AG04450 (cell line): Measurements from ENCODE around the gene SLC48A1. TPM values are rescaled to one million over a fixed set of nuclear protein-coding genes. Genes with fewer than 3 reads are reported as not detected.

ENCODE experiments used
- CTCF ChIA-PET: fragments of 300-600, 350-600 bp; formaldehyde crosslinking; extraction: SDS; loops from one replicate; lab custom pipeline; 2022; ENCODE audit warnings: antibody characterized with exemption, inconsistent platforms; lab: Charles Lee
- POLR2A ChIA-PET: fragments of 350-600 bp; formaldehyde crosslinking; extraction: SDS; loops from one replicate; lab custom pipeline; 2021; ENCODE audit warnings: antibody characterized with exemption, inconsistent platforms; lab: Yijun Ruan, JAX
- DNase-seq: peaks from one replicate; pipeline ENCODE4 v3.0.0-alpha.2; 2011; ENCODE audit warnings: low read depth, low spot score
- H3K27ac ChIP-seq: one replicate; pipeline ENCODE4 v1.5.1; 2012; ENCODE audit warnings: low read depth, low read length, control low read depth
- H3K27me3 ChIP-seq: one replicate; pipeline ENCODE4 v1.6.0; 2012; ENCODE audit warnings: low read length; ENCODE audit not compliant: control insufficient read depth, insufficient read depth
- H3K4me3 ChIP-seq: 2 replicates; pipeline ENCODE4 v1.5.1; 2011; ENCODE audit warnings: mild to moderate bottlenecking, low read depth, low read length, control low read depth
- H3K9me3 ChIP-seq: 2 replicates; pipeline ENCODE4 v1.5.1; 2012; ENCODE audit warnings: low read length; ENCODE audit not compliant: control insufficient read depth, insufficient read depth
- CTCF ChIP-seq: IDR thresholded peaks from 2 replicates; pipeline ENCODE4 v1.5.1; 2011; ENCODE audit warnings: low read depth, low read length, control low read depth, inconsistent platforms
- polyA plus RNA-seq: library from polyadenylated mRNA; depleted of rRNA; stranded (reverse); fragments of >200 nt; gene quantifications from 2 replicates; pipeline ENCODE4 v1.2.3, GENCODE V29; 2011

The SLC48A1 gene
- polyA plus RNA-seq, 1 experiment = 7.8 TPM

- POLR2A ChIA-PET = no interaction called here
- CTCF ChIA-PET = interaction anchor here (2.1 to 5.9 kb wide), 2 partner anchors 13 to 15 kb away, joined by 7 to 52 read pairs; no protein-coding TSS in a partner anchor
- H3K27ac ChIP-seq = no peak overlapping the region
Measured at GRCh38 chr12:47730341-47730744, 42.7 kb upstream of the SLC48A1 start.

GRCh38 chr12:47731723-47732122 is 41.3 kb upstream of the SLC48A1 start:
- H3K9me3 ChIP-seq = no peaks in the 10 kb centered on the region; the same call in 1 of the 2 replicates
- no peak overlapping the region for H3K27ac ChIP-seq
- H3K4me3 ChIP-seq = no peak overlapping the region
- ChIA-PET CTCF (interaction anchor here (0.6 to 5.9 kb wide), 3 partner anchors 11 to 27 kb away, joined by 3 to 52 read pairs (median 3); no protein-coding TSS in a partner anchor), POLR2A (no interaction called here)
- no peak for DNase-seq
- no peaks in the 10 kb centered on the region for H3K27me3 ChIP-seq
- TF ChIP-seq CTCF = no peak

More at GRCh38 chr12:47730341-47730744, 42.7 kb upstream of the SLC48A1 start:
- Histone ChIP-seq H3K9me3 (no peaks in the 10 kb centered on the region), H3K4me3 (no peak overlapping the region), H3K27me3 (no peaks in the 10 kb centered on the region)
- no peak for DNase-seq
- no peak for TF ChIP-seq CTCF

GRCh38 chr12:47732504-47732903 is 40.5 kb upstream of the SLC48A1 start:
- Histone ChIP-seq H3K4me3 (no peak overlapping the region), H3K27me3 (no peaks in the 10 kb centered on the region), H3K27ac (no peak overlapping the region), H3K9me3 (no peaks in the 10 kb centered on the region; the same call in 1 of the 2 replicates)
- ChIA-PET POLR2A (interaction anchor here (0.6 kb wide), 1 partner anchor 27 kb away, joined by 3 read pairs; the partner anchor contains the start of gene RPAP3), CTCF (interaction anchor here (0.9 to 5.9 kb wide), 3 partner anchors 10 to 154 kb away, joined by 3 to 52 read pairs (median 7); no protein-coding TSS in a partner anchor)
- no peak for TF ChIP-seq CTCF
- no peak for DNase-seq

GRCh38 chr12:47733142-47733541 is 39.9 kb upstream of the SLC48A1 start:
- Histone ChIP-seq H3K4me3 (no peak overlapping the region), H3K9me3 (no peaks in the 10 kb centered on the region; the same call in 1 of the 2 replicates), H3K27ac (no peak overlapping the region), H3K27me3 (no peaks in the 10 kb centered on the region)
- no peak for DNase-seq
- CTCF ChIA-PET = interaction anchor here (0.6 to 5.9 kb wide), 5 partner anchors 10 to 153 kb away, joined by 3 to 52 read pairs (median 3); no protein-coding TSS in a partner anchor
- POLR2A ChIA-PET = interaction anchor here (0.6 kb wide), 1 partner anchor 27 kb away, joined by 3 read pairs; the partner anchor contains the start of gene RPAP3
- no peak for TF ChIP-seq CTCF
